PC-9 (cell line): ENCODE data around the gene RFTN1. TPM values are rescaled to one million over a fixed set of nuclear protein-coding genes. Genes with fewer than 3 reads are reported as not detected.

Experiments used
- BruUV-seq: library from RNA; stranded (reverse); fragments of 400-500 nt; replicated peaks from 2 replicates; lab custom pipeline; 2021; lab: Mats Ljungman, UMichigan
- CTCF ChIA-PET: fragments of 300-600 bp; sonication (Branson Sonifier 250); formaldehyde crosslinking; loops from one replicate; lab custom pipeline; 2022; ENCODE audit warnings: antibody characterized with exemption; lab: Charles Lee
- POLR2A ChIA-PET: fragments of 300-600 bp; sonication (Branson Sonifier 250); formaldehyde crosslinking; loops from one replicate; lab custom pipeline; 2022; ENCODE audit warnings: antibody characterized with exemption; ENCODE audit not compliant: unreplicated experiment; lab: Charles Lee
- DNase-seq, 2 experiments: peaks; one replicate each; pipeline versions ENCODE4 v3.0.0 to v3.0.0-alpha.2; 2015 to 2022; ENCODE audit warnings: mixed read lengths in 1 of 2
- H2AFZ ChIP-seq: fragments of 200-600 bp; sonication (generic); 2 replicates; pipeline ENCODE4 v1.8.1; 2017; ENCODE audit warnings: antibody characterized with exemption
- H3F3A ChIP-seq: fragments of 200-600 bp; sonication (generic); 2 replicates; pipeline ENCODE4 v1.8.1; 2017; ENCODE audit warnings: antibody characterized with exemption, mild to moderate bottlenecking, low read depth; ENCODE audit not compliant: insufficient read depth
- H3K27ac ChIP-seq: fragments of 200-600 bp; sonication (generic); 2 replicates; pipeline ENCODE4 v1.6.1; 2016; ENCODE audit warnings: mixed run types
- H3K27me3 ChIP-seq: fragments of 200-600 bp; sonication (generic); 2 replicates; pipeline ENCODE4 v1.6.1; 2016; ENCODE audit warnings: low read depth, mixed run types; ENCODE audit not compliant: insufficient read depth
- H3K36me3 ChIP-seq: fragments of 200-600 bp; sonication (generic); 2 replicates; pipeline ENCODE4 v1.6.1; 2016; ENCODE audit warnings: low read depth, mixed run types
- H3K4me1 ChIP-seq: fragments of 200-600 bp; sonication (generic); replicated peaks from 2 replicates; pipeline ENCODE4 v1.6.1; 2016; ENCODE audit warnings: mixed run types; ENCODE audit not compliant: insufficient read depth
- H3K4me2 ChIP-seq: fragments of 200-600 bp; sonication (generic); 2 replicates; pipeline ENCODE4 v1.6.1; 2017; ENCODE audit warnings: mixed run types
- H3K4me3 ChIP-seq: fragments of 200-600 bp; sonication (generic); 2 replicates; pipeline ENCODE4 v1.6.1; 2016; ENCODE audit warnings: mixed run types
- H3K79me2 ChIP-seq: fragments of 200-600 bp; sonication (generic); 2 replicates; pipeline ENCODE4 v1.6.1; 2017; ENCODE audit warnings: low read depth, mixed run types
- H3K9me2 ChIP-seq: fragments of 200-600 bp; sonication (generic); 2 replicates; pipeline ENCODE4 v1.8.1; 2017; ENCODE audit warnings: mild to moderate bottlenecking; ENCODE audit not compliant: insufficient read depth
- H3K9me3 ChIP-seq: fragments of 200-600 bp; sonication (generic); 2 replicates; pipeline ENCODE4 v1.8.1; 2016; ENCODE audit warnings: low read depth; ENCODE audit not compliant: insufficient read depth
- H4K20me1 ChIP-seq: fragments of 200-600 bp; sonication (generic); 2 replicates; pipeline ENCODE4 v1.8.1; 2017; ENCODE audit not compliant: insufficient read depth
- CTCF ChIP-seq: fragments of 200-600 bp; sonication (generic); conservative IDR thresholded peaks from 2 replicates; pipeline ENCODE4 v1.6.1; 2017; ENCODE audit warnings: mixed run types, antibody characterized with exemption, mild to moderate bottlenecking, moderate library complexity
- EZH2 ChIP-seq: fragments of 200-600 bp; sonication (generic); IDR thresholded peaks from 2 replicates; pipeline ENCODE4 v1.8.0; 2017; ENCODE audit warnings: antibody characterized with exemption, low read depth
- intact Hi-C: fragments of 100-400 bp; cut with micrococcal nuclease; formaldehyde crosslinking; loops from one replicate; pipeline ENCODE4 v1.10.0; 2022; ENCODE audit not compliant: unreplicated experiment
- total RNA-seq: library from RNA; stranded (reverse); gene quantifications from 2 replicates; pipeline ENCODE4 v1.2.3, GENCODE V29; 2021

RFTN1 gene
- total RNA-seq, 1 experiment from 2014 or later: 0.41 TPM

- Histone ChIP-seq H3K9me2 (no peaks in the 10 kb centered on the region), H3K4me3 (no peak overlapping the region), H3K9me3 (no peaks in the 10 kb centered on the region), H3K27me3 (peaks cover 1% of the 10 kb centered on the region), H3K4me1 (no peaks in the 10 kb centered on the region), H3F3A (no peaks in the 10 kb centered on the region), H3K4me2 (no peak overlapping the region), H3K79me2 (no peaks in the 10 kb centered on the region), H3K27ac (no peak overlapping the region), H2AFZ (no peak overlapping the region), H3K36me3 (no peaks in the 10 kb centered on the region), H4K20me1 (no peaks in the 10 kb centered on the region)
- CTCF ChIA-PET: no interaction called here
- no peak for DNase-seq
- BruUV-seq: no TSS peak
- TF ChIP-seq CTCF: no peak
- no peak for TF ChIP-seq EZH2
- POLR2A ChIA-PET: no interaction called here
- intact Hi-C loops: no loop called here
Measured at GRCh38 chr3:16449369-16449768, 64.1 kb downstream of the RFTN1 start.

GRCh38 chr3:16448639-16449070 is 64.8 kb downstream of the RFTN1 start:
- ChIA-PET POLR2A (no interaction called here), CTCF (no interaction called here)
- Histone ChIP-seq H3K4me1 (no peaks in the 10 kb centered on the region), H3K9me2 (no peaks in the 10 kb centered on the region), H3K36me3 (no peaks in the 10 kb centered on the region), H3K4me2 (no peak overlapping the region), H2AFZ (no peak overlapping the region), H3K79me2 (no peaks in the 10 kb centered on the region), H3K27me3 (no peaks in the 10 kb centered on the region; the same call in 1 of the 2 replicates), H3K27ac (no peak overlapping the region), H3K4me3 (no peak overlapping the region), H4K20me1 (no peaks in the 10 kb centered on the region), H3K9me3 (no peaks in the 10 kb centered on the region), H3F3A (no peaks in the 10 kb centered on the region)
- BruUV-seq: no TSS peak
- DNase-seq: peak in 1 of 2 experiments; percentile 53
- intact Hi-C loops: no loop called here
- TF ChIP-seq EZH2 (no peak), CTCF (no peak)

GRCh38 chr3:16447135-16447534 is 66.4 kb downstream of the RFTN1 start:
- H3K27me3 ChIP-seq: no peaks in the 10 kb centered on the region; the same call in 1 of the 2 replicates
- H3K79me2 ChIP-seq: no peaks in the 10 kb centered on the region
- H3K36me3 ChIP-seq: no peaks in the 10 kb centered on the region
- no peak overlapping the region for H3K4me2 ChIP-seq
- H3K9me2 ChIP-seq: no peaks in the 10 kb centered on the region
- CTCF ChIA-PET: no interaction called here
- POLR2A ChIA-PET: no interaction called here
- H3K4me3 ChIP-seq: no peak overlapping the region
- H3F3A ChIP-seq: no peaks in the 10 kb centered on the region
- H3K9me3 ChIP-seq: no peaks in the 10 kb centered on the region
- TF ChIP-seq EZH2 (no peak), CTCF (no peak)
- no peaks in the 10 kb centered on the region for H4K20me1 ChIP-seq
- intact Hi-C loops: no loop called here
- no peak overlapping the region for H3K27ac ChIP-seq
- DNase-seq: no peak
- no TSS peak for BruUV-seq
- no peak overlapping the region for H2AFZ ChIP-seq
- H3K4me1 ChIP-seq: no peaks in the 10 kb centered on the region
